Mononuclear cell (primary cell): ENCODE measurements around the gene ARHGEF1. TPM values are rescaled to one million over a fixed set of nuclear protein-coding genes. Genes with fewer than 3 reads are reported as not detected.
A peak's percentile ranks its signal among the peaks of the same experiment; 100 is the strongest.

ENCODE experiments used
- H3K27me3 ChIP-seq: 2 replicates; pipeline ENCODE4 v1.6.0; 2011; ENCODE audit warnings: low read length, control low read depth; ENCODE audit not compliant: insufficient read depth
- H3K4me1 ChIP-seq: 2 replicates; pipeline ENCODE4 v1.5.1; 2011; ENCODE audit warnings: mild to moderate bottlenecking, low read length, control low read depth; ENCODE audit not compliant: insufficient read depth
- H3K4me3 ChIP-seq: 2 replicates; pipeline ENCODE4 v1.5.1; 2011; ENCODE audit warnings: mild to moderate bottlenecking, low read length, moderate library complexity
- H3K9me3 ChIP-seq: 2 replicates; pipeline ENCODE4 v1.5.1; 2011; ENCODE audit warnings: low read depth, mild to moderate bottlenecking, control low read depth, low read length
- total RNA-seq: library from RNA; depleted of rRNA; stranded (reverse); fragments of >200 nt; gene quantifications from one replicate; pipeline ENCODE4 v1.2.3, GENCODE V29; 2012

Gene ARHGEF1
- total RNA-seq, 1 donor = 200 TPM

- H3K4me3 ChIP-seq = peak overlapping the region; percentile 99
Measured at GRCh38 chr19:41886761-41887710, 4.1 kb downstream of the ARHGEF1 start.

GRCh38 chr19:41887711-41888382, 4.9 kb downstream of the ARHGEF1 start:
- Histone ChIP-seq H3K9me3 (no peaks in the 10 kb centered on the region), H3K4me3 (peak overlapping the region; percentile 99), H3K27me3 (no peaks in the 10 kb centered on the region), H3K4me1 (peaks cover 84% of the 10 kb centered on the region)

More at GRCh38 chr19:41886761-41887710, 4.1 kb downstream of the ARHGEF1 start:
- Histone ChIP-seq H3K27me3 (no peaks in the 10 kb centered on the region), H3K4me1 (peaks cover 83% of the 10 kb centered on the region), H3K9me3 (no peaks in the 10 kb centered on the region)

GRCh38 chr19:41888926-41889325, 5.9 kb downstream of the ARHGEF1 start:
- no peak overlapping the region for H3K4me3 ChIP-seq
- H3K4me1 ChIP-seq = peaks cover 88% of the 10 kb centered on the region

GRCh38 chr19:41889896-41890295, 6.9 kb downstream of the ARHGEF1 start:
- Histone ChIP-seq H3K27me3 (no peaks in the 10 kb centered on the region), H3K4me1 (peaks cover 86% of the 10 kb centered on the region), H3K4me3 (no peak overlapping the region), H3K9me3 (no peaks in the 10 kb centered on the region)

More at GRCh38 chr19:41888926-41889325, 5.9 kb downstream of the ARHGEF1 start:
- Histone ChIP-seq H3K27me3 (no peaks in the 10 kb centered on the region), H3K9me3 (no peaks in the 10 kb centered on the region)

GRCh38 chr19:41890936-41891335, 8.0 kb downstream of the ARHGEF1 start:
- Histone ChIP-seq H3K4me1 (peaks cover 75% of the 10 kb centered on the region), H3K9me3 (no peaks in the 10 kb centered on the region), H3K4me3 (no peak overlapping the region), H3K27me3 (no peaks in the 10 kb centered on the region)

- peaks cover 61% of the 10 kb centered on the region for H3K4me1 ChIP-seq
- H3K4me3 ChIP-seq = no peak overlapping the region
- H3K9me3 ChIP-seq = no peaks in the 10 kb centered on the region
- H3K27me3 ChIP-seq = no peaks in the 10 kb centered on the region
Measured at GRCh38 chr19:41892173-41892902, 9.4 kb downstream of the ARHGEF1 start.

GRCh38 chr19:41893899-41894298, 10.9 kb downstream of the ARHGEF1 start:
- Histone ChIP-seq H3K9me3 (no peaks in the 10 kb centered on the region), H3K4me3 (no peak overlapping the region), H3K27me3 (no peaks in the 10 kb centered on the region), H3K4me1 (peaks cover 47% of the 10 kb centered on the region)

- Histone ChIP-seq H3K9me3 (no peaks in the 10 kb centered on the region), H3K27me3 (no peaks in the 10 kb centered on the region), H3K4me3 (no peak overlapping the region), H3K4me1 (peaks cover 43% of the 10 kb centered on the region)
Measured at GRCh38 chr19:41894350-41894749, 11.4 kb downstream of the ARHGEF1 start.

GRCh38 chr19:41895745-41896580, 13.0 kb downstream of the ARHGEF1 start:
- Histone ChIP-seq H3K4me1 (peaks cover 26% of the 10 kb centered on the region), H3K9me3 (no peaks in the 10 kb centered on the region), H3K4me3 (no peak overlapping the region), H3K27me3 (no peaks in the 10 kb centered on the region)

GRCh38 chr19:41896581-41896942, 13.6 kb downstream of the ARHGEF1 start:
- Histone ChIP-seq H3K4me3 (no peak overlapping the region), H3K27me3 (no peaks in the 10 kb centered on the region), H3K9me3 (no peaks in the 10 kb centered on the region), H3K4me1 (peaks cover 20% of the 10 kb centered on the region)

- no peaks in the 10 kb centered on the region for H3K27me3 ChIP-seq
- no peak overlapping the region for H3K4me3 ChIP-seq
- H3K4me1 ChIP-seq = peaks cover 14% of the 10 kb centered on the region
- no peaks in the 10 kb centered on the region for H3K9me3 ChIP-seq
Measured at GRCh38 chr19:41897181-41897580, 14.2 kb downstream of the ARHGEF1 start.

GRCh38 chr19:41897820-41898219, 14.8 kb downstream of the ARHGEF1 start:
- H3K4me1 ChIP-seq = peaks cover 8% of the 10 kb centered on the region
- H3K27me3 ChIP-seq = no peaks in the 10 kb centered on the region
- H3K9me3 ChIP-seq = no peaks in the 10 kb centered on the region
- no peak overlapping the region for H3K4me3 ChIP-seq

GRCh38 chr19:41898235-41898634, 15.3 kb downstream of the ARHGEF1 start:
- Histone ChIP-seq H3K4me1 (peaks cover 5% of the 10 kb centered on the region), H3K27me3 (no peaks in the 10 kb centered on the region), H3K4me3 (no peak overlapping the region), H3K9me3 (no peaks in the 10 kb centered on the region)

GRCh38 chr19:41901707-41902360, 18.9 kb downstream of the ARHGEF1 start:
- Histone ChIP-seq H3K4me1 (no peaks in the 10 kb centered on the region), H3K9me3 (no peaks in the 10 kb centered on the region), H3K4me3 (no peak overlapping the region)

More at GRCh38 chr19:41901707-41902360, 18.9 kb downstream of the ARHGEF1 start:
- no peaks in the 10 kb centered on the region for H3K27me3 ChIP-seq
